ENCODE results near the gene ZNF532.
"Not testable (repeated sequence)": the region's sequence is repeated elsewhere in the genome, so short reads cannot be mapped to it uniquely, and the experiment has no call there.

The ZNF532 gene

DNA sequence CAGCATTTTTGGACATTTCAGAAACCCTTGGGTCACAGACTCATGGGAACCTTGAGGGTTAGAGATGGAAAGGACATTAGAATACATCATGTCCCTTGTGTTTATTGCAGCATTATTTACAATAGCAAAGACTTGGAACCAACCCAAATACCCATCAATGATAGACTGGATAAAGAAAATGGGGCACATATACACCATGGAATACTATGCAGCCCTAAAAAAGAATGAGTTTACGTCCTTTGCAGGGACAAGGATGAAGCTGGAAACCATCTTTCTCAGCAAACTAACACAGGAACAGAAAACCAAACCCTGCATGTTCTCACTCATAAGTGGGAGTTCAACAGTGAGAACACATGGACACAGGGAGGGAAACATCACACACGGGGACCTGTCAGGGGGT, 160.9 kb downstream of the ZNF532 start:
- not testable (repeated sequence) for ATAC-seq (ENCODE audit: low read depth); H3K27me3 Mint-ChIP-seq; H3K4me3 Mint-ChIP-seq; H3K27ac Mint-ChIP-seq; H3K4me1 Mint-ChIP-seq; H3K9me3 Mint-ChIP-seq; H3K36me3 Mint-ChIP-seq; DNase-seq (ENCODE audit: low spot score in 2 of 2)

DNA sequence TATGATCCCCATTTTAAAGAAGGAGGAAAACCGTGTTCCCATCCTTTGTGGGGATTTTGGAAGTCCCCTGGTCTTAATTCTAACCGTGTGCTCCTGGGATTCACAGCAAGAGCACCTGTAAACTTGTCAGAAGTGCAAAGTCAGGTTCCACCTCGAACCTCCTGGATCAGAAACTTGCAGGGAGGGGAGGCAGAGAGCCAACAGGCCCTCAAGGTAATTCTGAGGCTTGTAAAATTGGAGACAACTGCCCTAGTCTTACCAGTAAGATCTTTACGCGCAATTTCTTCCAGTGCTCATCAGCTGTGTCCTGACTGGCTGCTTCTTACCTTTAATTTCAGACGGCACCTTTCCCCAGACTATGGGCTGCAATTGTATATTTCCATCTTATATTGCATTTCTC, 161.7 kb downstream of the ZNF532 start:
- Mint-ChIP-seq H3K27ac (no peak overlapping the region), H3K4me1 (peaks cover 8% of the 10 kb centered on the region), H3K9me3 (no peaks in the 10 kb centered on the region), H3K27me3 (no peaks in the 10 kb centered on the region), H3K36me3 (no peaks in the 10 kb centered on the region), H3K4me3 (no peak overlapping the region)
- ATAC-seq (ENCODE audit: low read depth) (no peak), DNase-seq (ENCODE audit: low spot score in 2 of 2) (no peak)

DNA sequence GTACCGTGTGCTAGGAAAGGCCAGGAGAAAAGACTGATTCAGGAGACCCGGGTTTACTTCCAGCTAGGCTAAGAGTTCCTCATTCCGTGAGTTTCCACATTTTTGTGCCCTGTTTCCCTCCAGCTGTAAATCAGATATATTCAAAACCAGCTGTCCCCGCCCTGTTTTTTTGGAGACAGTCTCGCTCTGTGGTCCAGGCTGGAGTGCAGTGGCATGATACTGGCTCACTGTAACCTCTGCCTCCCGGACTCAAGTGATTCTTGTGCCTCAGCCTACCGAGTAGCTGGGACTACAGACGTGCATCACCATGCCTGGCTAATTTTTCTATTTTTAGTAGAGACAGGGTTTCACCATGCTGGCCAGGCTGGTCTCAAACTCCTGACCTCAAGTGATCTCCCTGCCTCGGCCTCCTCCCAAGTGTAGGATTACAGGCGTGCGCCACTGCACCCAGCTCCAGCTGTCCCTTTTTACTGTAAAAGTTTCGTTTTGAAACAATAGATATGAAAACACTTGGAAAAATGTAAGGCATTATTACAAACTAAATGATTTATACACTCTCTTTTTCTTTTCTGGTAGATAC, 162.2 kb downstream of the ZNF532 start:
- Mint-ChIP-seq H3K27ac (no peak overlapping the region), H3K9me3 (no peaks in the 10 kb centered on the region), H3K36me3 (no peaks in the 10 kb centered on the region)

DNA sequence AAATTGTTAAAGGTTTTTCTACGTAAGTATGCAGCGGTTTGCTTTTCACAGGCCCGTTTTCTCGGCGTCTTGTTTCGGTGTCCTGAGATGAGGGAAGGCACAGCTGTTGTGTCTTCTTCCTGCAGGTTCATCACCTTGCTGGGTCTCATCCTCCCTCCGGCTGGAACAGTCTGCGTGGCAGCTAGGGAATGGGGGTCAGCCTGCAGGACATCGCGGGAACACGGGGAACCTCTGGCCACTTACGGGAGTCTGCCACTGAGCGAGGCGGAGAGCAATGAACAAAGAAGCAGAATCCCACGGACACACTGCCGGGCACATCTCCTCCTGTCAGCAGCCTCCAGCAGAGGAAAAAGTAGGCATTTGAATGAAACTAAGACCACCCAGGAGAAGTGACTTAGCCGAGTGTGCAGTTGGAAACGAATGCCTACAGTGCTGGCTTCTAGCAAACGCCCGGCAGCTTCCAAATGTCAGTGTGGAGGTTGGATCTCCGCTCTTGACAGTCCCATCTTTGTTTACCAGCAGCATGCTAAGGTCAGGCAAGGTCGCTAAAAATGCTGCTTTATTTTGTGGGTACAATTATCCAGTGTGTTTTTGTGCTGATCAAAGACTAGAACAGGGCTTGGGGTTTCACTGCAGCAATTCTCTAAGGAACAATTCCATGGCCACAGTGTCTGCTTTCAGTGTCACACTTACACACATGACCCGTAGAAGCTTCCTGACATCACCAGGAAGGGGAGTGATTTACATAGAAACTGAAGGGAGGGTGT, 165.2 kb downstream of the ZNF532 start:
- H3K27me3 Mint-ChIP-seq, result no peaks in the 10 kb centered on the region
- ATAC-seq (ENCODE audit: low read depth) (no peak), DNase-seq (ENCODE audit: low spot score in 2 of 2) (no peak)
- no peak overlapping the region for H3K27ac Mint-ChIP-seq
- no peaks in the 10 kb centered on the region for H3K36me3 Mint-ChIP-seq
- no peak overlapping the region for H3K4me3 Mint-ChIP-seq
- H3K9me3 Mint-ChIP-seq, result no peaks in the 10 kb centered on the region
- H3K4me1 Mint-ChIP-seq, result peaks cover 8% of the 10 kb centered on the region

More for the DNA sequence above, 162.2 kb downstream of the ZNF532 start:
- Mint-ChIP-seq H3K4me3 (no peak overlapping the region), H3K27me3 (no peaks in the 10 kb centered on the region), H3K4me1 (peaks cover 8% of the 10 kb centered on the region)
- DNase-seq (ENCODE audit: low spot score in 2 of 2), result no peak
- no peak for ATAC-seq (ENCODE audit: low read depth)

DNA sequence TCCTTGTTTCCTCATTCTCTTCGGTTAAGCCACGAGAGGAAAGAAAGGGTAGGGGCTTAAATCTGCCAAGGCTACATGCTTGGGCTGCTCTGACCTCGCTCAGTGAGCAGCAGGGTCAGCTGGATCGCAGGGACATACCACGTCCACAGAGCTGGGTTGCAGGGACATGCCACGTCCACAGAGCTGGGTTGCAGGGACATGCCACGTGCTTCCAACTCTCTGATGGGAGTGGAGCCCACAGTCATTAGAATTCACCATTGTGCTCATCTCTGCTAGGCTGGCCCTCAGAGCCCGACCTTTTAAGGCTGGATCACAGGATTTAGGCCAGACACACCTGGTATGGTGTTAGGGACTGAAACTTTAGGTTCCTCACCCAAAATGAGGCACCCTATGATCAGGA, 167.6 kb downstream of the ZNF532 start:
- Mint-ChIP-seq H3K4me1 (peaks cover 7% of the 10 kb centered on the region), H3K36me3 (no peaks in the 10 kb centered on the region), H3K27me3 (no peaks in the 10 kb centered on the region), H3K27ac (no peak overlapping the region), H3K4me3 (no peak overlapping the region), H3K9me3 (no peaks in the 10 kb centered on the region)
- ATAC-seq (ENCODE audit: low read depth), result no peak
- DNase-seq (ENCODE audit: low spot score in 2 of 2), result no peak

DNA sequence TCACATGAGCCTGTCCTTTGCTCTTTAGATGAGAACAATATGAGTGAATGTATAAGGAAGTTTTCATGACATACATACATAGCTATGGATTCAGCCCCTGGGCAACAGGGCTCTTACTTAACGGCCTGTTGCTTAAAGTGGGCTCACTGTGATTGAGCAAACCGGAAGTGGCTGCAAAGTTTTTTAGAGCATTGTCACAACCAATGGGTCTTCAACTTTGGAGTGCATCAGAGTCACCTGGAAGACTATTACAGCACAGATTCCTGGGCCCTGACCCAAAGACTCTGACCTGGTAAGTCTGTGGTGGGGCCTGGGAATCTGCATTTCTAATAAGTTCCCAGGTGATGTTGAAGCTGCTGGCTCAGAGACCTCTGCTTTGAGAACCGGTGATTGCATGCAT, 168.7 kb downstream of the ZNF532 start:
- H3K4me3 Mint-ChIP-seq, result no peak overlapping the region
- no peaks in the 10 kb centered on the region for H3K27me3 Mint-ChIP-seq
- ATAC-seq (ENCODE audit: low read depth), result no peak
- H3K4me1 Mint-ChIP-seq, result peaks cover 7% of the 10 kb centered on the region
- no peaks in the 10 kb centered on the region for H3K36me3 Mint-ChIP-seq
- no peak overlapping the region for H3K27ac Mint-ChIP-seq
- no peaks in the 10 kb centered on the region for H3K9me3 Mint-ChIP-seq
- DNase-seq (ENCODE audit: low spot score in 2 of 2), result no peak

DNA sequence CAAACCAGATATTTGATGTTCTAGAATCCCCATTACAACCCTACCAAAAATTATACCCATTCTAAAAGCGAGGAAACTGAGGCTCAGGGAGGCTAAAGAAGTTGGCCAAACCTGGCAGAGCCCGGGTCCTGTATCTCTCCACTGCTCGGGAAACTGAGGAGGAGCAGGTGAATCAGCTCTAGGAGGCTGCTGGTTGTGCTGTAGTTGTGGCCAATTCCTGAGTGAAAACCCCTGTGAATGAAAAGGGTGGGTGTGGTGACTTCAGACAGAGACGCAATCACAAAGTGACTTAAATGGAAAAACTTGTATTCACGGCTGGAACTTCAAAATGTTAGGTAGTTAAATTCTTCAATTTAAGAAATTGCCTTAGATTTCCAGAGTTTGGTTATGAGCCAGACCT, 169.3 kb downstream of the ZNF532 start:
- ATAC-seq (ENCODE audit: low read depth) (no peak), DNase-seq (ENCODE audit: low spot score in 2 of 2) (no peak)
- H3K27ac Mint-ChIP-seq, result no peak overlapping the region
- H3K36me3 Mint-ChIP-seq, result no peaks in the 10 kb centered on the region
- H3K4me1 Mint-ChIP-seq, result peaks cover 8% of the 10 kb centered on the region
- H3K27me3 Mint-ChIP-seq, result no peaks in the 10 kb centered on the region
- no peak overlapping the region for H3K4me3 Mint-ChIP-seq
- H3K9me3 Mint-ChIP-seq, result no peaks in the 10 kb centered on the region

DNA sequence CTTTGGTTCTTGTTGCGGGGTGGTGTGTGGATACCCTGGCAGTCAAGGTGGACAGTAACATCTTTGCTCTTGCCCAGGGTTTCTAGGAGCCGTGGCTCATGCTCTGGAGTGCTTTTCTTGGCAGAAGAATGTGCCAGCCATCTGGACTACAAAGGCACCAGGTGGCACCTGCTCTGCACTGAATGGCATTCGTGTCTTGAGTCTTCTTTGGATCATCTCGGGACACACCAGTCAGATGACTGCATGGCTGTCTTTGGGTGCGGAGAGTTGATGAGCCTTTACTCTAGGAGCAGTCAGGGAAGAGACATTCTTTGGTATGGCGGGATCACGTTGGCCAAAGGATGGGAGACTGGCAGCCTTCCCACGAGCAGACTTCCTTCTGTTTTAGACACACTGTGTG, 170.9 kb downstream of the ZNF532 start:
- no peaks in the 10 kb centered on the region for H3K9me3 Mint-ChIP-seq
- H3K27me3 Mint-ChIP-seq, result no peaks in the 10 kb centered on the region
- ATAC-seq (ENCODE audit: low read depth), result no peak

More for the DNA sequence above, 170.9 kb downstream of the ZNF532 start:
- H3K36me3 Mint-ChIP-seq, result no peaks in the 10 kb centered on the region
- H3K27ac Mint-ChIP-seq, result no peak overlapping the region
- DNase-seq (ENCODE audit: low spot score in 2 of 2), result no peak
- H3K4me3 Mint-ChIP-seq, result no peak overlapping the region
- peaks cover 2% of the 10 kb centered on the region for H3K4me1 Mint-ChIP-seq

All from memory B cell (primary cell).